NCI-H748 (cell line): ENCODE measurements around the gene CYP11A1.

Experiments used
- DNase-seq: peaks from one replicate; lab custom pipeline; 2025; ENCODE audit not compliant: unreplicated experiment; lab: John Stamatoyannopoulos, UW

CYP11A1 gene

GRCh38 chr15:74389241-74390048, 22.0 kb upstream of the CYP11A1 start:
- DNase-seq: no peak

- DNase-seq: no peak
These were observed 21.0 kb upstream of the CYP11A1 start for GRCh38 chr15:74388363-74388951.

GRCh38 chr15:74387621-74388362, 20.3 kb upstream of the CYP11A1 start:
- no peak for DNase-seq

- no peak for DNase-seq
These were observed 19.7 kb upstream of the CYP11A1 start for GRCh38 chr15:74387141-74387541.

- DNase-seq: no peak
These were observed 19.2 kb upstream of the CYP11A1 start for GRCh38 chr15:74386496-74387140.

GRCh38 chr15:74385733-74386132, 18.3 kb upstream of the CYP11A1 start:
- DNase-seq: no peak

GRCh38 chr15:74384881-74385643, 17.6 kb upstream of the CYP11A1 start:
- no peak for DNase-seq

- DNase-seq: no peak
These were observed 17.1 kb upstream of the CYP11A1 start for GRCh38 chr15:74384566-74384880.

- no peak for DNase-seq
These were observed 16.5 kb upstream of the CYP11A1 start for GRCh38 chr15:74383695-74384565.

- no peak for DNase-seq
These were observed 15.8 kb upstream of the CYP11A1 start for GRCh38 chr15:74383286-74383685.

GRCh38 chr15:74382004-74382816, 14.8 kb upstream of the CYP11A1 start:
- peak; percentile 55 for DNase-seq

- no peak for DNase-seq
These were observed 14.0 kb upstream of the CYP11A1 start for GRCh38 chr15:74381481-74381880.

GRCh38 chr15:74381190-74381453, 13.7 kb upstream of the CYP11A1 start:
- no peak for DNase-seq

GRCh38 chr15:74380361-74381189, 13.1 kb upstream of the CYP11A1 start:
- no peak for DNase-seq

- DNase-seq: peak; percentile 2
These were observed 11.4 kb upstream of the CYP11A1 start for GRCh38 chr15:74378848-74379247.

GRCh38 chr15:74377831-74378766, 10.7 kb upstream of the CYP11A1 start:
- DNase-seq: no peak

- no peak for DNase-seq
These were observed 9.6 kb upstream of the CYP11A1 start for GRCh38 chr15:74376825-74377581.
